ENCODE measurements around the gene ADAMTS18.

The ADAMTS18 gene

DNA sequence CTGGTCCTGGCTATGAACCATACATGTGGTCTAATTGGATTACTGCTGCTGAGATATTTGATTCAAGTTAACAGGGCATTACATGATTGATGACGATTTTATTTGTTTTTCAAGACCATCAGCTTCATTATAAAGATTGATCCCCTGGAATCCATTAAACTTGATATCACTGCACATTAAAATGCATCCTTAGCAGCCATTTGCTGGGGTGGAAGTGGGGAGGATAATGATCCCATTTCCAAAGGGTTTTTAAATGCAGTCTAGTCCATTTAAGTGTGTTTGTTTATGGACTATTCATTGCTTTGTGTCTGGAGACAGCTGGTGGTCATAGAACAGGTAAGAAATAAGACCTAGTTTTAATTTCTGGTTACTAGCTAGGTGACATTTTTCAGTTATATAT is 40.9 kb downstream of the ADAMTS18 start:
- no peak for DNase-seq (ENCODE audit: low spot score)

DNA sequence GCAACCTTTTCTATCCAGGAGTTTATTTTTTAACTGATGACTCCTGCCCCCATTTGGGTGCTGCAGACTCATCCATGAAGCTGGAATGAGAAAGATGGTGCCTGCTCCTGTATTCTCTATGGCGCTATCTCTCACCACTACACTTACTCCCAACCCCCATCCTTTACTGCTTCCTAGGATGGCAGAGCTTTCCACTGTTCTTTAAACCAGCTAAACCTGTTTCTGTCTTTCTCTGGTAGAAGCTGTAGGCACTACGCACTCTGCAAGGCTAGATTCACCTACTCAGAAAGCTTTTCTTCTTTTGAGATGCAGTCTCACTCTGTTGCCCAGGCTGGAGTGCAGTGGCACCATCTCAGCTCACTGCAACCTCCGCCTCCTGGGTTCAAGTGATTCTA is 47.0 kb downstream of the ADAMTS18 start:
- no peak for DNase-seq (ENCODE audit: low spot score)

DNA sequence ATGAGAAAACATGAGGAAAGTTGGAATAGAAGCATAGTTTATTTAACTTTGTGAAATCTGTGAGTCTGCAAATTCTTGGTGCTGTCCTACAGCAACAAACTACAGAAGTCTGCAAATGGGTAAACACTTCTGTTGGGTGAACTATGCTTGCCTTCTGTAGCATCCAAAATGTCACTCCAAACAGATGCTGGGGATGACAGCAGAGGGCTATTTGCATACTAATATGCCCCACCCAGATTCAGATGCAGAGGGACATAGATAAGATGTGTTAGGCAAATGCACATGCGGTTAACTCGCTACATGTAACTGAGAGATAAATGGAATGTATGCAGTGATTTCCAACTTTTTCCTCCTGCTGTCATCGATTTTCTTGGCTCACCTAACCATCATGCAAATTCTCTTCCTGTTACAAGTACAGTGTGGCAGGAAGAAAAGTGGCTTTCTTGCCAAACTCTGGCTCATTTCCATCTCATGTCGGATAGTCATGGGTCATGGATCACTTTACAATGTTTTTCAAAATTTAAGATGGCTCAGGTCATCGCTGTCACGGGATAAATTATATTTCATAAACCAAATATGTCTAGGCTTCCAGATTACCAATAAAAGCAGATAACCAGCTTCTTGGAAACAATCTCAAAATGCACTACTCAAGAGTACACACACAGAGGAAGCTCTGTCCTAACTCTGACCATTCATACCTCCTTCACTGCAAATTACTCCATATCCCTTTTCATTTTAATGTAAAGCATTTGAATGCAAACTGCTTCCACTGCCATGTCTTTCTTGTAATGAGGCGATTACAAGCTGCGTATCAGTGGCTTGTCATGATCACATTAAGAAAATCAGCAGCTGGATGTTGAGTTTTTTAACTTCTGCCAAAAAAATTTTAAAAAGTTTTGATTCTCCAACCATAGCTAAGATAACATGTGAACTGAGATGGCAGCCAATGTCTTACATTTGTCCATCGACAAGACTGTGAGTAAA is 47.7 kb downstream of the ADAMTS18 start:
- no peak for DNase-seq (ENCODE audit: low spot score)

DNA sequence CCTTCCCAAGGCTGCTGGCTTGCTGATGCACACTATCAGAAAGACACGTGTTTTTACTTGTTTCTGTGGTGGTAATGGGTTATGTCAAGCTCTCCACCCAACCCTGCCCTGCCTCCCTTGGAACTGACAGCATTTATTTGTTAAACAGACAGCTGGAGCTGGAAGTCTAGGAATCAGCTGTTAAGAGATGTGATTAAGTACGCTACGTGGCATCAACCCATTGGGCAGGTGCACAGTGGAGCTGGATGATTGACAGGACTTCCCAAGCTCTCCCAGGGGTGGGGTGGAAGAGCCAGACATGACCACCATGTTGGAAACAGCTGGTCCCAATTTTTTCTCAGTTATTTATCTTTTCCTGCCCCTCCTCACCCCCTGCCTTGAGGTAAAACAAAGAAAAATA is 49.4 kb downstream of the ADAMTS18 start:
- no peak for DNase-seq (ENCODE audit: low spot score)

DNA sequence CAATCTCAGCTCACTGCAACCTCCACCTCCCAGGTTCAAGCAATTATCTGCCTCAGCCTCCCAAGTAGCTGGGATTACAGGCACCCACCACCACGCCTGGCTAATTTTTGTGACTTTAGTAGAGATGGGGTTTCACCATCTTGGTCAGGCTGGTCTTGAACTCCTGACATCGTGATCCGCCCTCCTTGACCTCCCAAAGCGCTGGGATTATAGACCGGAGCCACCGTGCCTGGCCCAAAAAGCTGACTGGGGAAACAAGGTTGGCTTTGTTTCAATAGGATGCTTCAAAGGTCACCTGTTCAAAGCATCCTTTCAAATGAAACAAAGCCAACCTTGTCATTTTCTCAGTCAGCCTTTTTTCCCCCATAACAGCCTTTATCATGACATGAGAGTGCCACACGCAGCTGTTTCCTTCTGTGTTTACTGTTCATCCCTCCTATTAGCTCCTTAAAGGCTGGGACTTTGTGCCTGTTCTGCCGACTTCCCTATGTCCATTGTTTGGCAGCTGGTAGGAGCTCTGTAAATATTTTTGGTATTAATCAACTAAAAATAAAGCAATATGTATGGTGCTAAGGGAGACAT is 51.1 kb downstream of the ADAMTS18 start:
- DNase-seq (ENCODE audit: low spot score) = no peak

DNA sequence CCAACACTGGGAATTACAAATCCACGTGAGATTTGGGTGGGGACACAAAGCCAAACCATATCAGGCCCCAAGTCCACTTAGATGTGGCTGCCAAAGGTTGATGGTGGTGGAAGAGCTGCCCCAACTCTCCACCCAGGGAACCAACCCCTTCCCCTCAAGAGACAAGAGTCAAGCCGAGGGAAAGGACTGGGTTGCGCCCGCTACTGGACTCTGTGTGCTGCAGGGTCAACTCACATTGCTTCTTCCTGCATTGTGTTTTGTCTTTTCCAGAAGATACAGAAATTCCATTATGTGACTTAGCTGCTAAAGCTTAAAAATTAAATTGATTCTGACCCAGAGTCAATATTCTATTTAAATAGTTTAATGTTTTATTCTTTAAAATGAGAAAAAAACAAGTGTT is 58.5 kb downstream of the ADAMTS18 start:
- no peak for DNase-seq (ENCODE audit: low spot score)

DNA sequence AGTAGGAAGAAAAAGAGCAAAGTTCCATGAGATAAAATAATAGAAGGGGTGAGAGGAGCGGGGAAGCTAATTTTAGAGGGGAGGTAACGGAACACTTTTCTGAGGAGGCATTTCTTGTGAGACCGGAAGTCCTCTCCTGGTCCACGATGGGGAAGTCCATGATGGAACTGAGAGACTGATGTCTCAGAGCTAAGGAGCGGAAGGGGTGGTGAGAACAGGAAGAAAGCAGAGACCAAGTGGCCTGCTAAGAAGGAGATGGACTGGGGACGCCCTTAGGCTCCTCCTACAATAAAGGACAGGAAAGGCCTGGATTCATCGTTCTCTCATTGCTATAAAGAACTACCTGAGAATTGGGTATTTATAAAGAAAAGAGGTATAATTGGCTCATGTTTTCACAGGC is 59.4 kb downstream of the ADAMTS18 start:
- no peak for DNase-seq (ENCODE audit: low spot score)

DNA sequence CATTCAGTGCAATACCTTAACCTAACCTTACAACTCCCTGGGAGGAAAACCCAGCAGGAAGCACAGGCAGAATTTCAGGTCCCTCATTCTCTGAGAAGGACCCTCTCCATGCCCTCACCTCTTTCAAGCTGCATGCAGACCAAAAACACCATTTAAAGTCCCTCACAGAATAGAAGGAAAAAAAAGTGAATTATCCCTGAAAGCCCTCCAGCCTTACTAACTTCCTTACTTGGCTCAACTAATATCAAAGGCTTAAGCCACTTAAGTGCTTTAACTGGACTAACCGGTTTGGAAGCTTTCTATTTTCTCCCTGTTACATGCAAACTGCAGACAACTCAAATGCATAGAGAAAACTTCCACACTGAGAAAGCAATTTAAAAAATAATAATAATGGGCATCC is 60.5 kb downstream of the ADAMTS18 start:
- no peak for DNase-seq (ENCODE audit: low spot score)

DNA sequence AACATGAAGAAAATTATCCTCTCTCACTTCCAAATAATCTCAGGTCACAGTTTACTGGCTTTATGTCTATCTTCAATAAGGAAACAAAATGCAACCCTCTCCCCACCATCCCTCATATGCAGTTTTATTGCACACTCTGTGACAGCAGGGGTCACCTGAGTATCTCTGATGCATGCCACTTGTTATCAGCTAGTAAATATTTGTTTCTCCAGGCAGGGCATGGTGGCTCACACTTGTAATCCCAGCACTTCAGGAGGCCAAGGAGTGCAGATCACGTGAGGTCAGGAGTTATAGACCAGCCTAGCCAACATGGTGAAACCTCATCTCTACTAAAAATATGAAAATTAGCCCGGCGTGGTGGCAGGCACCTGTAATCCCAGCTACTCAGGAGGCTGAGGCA is 61.1 kb downstream of the ADAMTS18 start:
- no peak for DNase-seq (ENCODE audit: low spot score)

DNA sequence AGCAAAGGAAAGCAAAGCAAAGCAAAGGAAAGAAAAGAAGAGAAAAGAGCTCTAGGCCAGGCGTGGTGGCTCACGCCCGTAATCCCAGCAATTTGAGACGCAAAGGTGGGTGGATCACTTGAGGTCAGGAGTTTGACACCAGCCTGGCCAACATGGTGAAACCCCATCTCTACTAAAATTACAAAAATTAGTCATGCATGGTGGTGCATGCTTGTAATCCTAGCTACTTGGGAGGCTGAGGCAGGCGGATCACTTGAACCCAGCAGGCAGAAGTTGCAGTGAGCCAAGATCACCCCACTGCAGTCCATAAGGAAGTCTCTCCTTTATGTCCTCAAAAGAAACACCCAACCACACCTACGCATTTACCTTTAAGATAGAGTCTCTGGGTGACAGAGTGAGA is 70.1 kb downstream of the ADAMTS18 start:
- DNase-seq (ENCODE audit: low spot score) = no peak

DNA sequence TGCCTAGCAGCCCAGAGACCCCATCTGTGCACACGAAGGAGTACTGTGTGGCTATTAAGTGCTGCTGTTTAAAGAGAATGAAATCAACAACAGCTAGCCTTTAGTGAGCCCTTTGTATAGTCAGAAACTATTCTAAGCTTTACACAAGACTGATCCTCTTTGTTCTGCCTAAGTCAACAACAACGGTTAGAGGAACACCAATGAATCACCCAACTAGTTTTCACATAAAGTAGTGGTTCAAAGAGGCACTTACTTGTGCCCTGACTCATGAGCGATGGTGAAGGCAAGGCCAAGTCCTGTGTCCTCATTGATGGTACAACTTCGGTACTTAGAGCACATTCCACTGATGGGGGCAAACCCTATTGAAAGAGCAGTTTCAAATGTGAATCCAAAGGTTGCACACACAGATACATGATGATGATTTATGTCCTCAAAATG is 75.8 kb downstream of the ADAMTS18 start:
- DNase-seq (ENCODE audit: low spot score) = no peak

DNA sequence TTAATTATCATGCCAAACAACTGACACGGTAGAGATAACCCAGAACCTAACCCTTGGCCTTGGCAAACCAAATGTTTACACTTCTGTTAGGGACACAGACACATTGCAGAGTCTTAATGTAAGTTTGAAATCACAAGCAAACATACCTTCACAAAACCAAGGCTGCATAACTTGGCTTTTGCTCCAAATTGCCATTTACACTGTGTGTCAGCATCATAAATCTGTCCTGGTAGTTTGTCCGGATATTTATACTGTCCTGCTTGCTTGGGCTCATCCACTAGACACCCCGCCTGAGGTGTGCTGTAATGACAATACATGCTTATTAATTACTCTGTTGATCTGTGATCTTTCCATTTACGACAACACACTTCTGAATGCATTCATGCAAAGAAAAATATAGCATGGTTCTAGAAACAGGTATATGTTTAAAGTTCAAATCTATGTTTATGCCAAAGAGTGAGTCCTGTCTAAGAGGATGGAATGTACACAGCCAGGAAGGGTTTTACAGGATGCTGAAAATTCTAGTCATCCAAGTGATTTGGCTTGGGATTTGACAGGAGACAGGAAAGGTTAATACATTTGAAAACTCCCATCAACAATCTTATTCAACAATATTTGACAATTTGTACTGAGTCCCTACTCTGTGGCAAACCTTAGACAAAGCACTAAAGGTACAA is 81.1 kb downstream of the ADAMTS18 start:
- DNase-seq (ENCODE audit: low spot score) = no peak

DNA sequence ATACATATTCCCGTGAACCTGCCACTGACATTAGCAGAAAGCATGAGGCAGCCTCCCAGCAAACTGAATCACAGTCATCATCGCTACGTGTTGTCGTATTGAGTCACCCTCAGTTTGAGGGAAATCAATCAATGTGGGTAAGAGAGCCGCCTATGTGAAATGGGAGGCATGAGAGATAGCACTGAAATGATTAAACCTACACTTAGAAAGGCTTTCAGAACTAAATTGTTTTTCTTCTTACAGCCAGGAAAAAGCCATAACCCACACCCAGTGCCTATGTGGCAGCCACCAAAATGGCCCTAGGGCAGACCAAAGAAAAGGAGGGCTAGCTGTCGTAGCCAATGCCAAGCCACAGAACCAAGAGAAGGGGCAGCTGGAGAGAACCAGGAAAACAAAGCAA is 90.5 kb downstream of the ADAMTS18 start:
- no peak for DNase-seq (ENCODE audit: low spot score)

DNA sequence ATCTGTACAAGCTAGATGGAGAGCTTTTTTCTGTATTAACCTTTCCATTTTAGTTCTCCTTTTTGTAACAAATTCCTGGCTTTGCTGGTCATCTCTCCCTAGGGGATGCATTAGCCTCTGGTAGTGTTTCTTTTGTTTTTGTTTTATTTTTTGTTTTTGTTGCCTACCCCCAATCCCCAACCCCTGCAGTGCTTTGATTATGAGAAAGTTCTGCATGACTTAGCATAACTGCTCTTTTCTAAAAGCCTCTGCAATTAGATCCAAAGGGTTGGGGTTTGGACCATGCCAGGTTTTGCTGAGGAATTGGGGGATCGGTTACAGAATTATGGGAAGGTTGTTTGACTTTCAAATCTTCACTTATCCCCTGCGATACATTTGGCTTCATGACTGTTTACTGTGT is 98.2 kb downstream of the ADAMTS18 start:
- DNase-seq (ENCODE audit: low spot score) = no peak

DNA sequence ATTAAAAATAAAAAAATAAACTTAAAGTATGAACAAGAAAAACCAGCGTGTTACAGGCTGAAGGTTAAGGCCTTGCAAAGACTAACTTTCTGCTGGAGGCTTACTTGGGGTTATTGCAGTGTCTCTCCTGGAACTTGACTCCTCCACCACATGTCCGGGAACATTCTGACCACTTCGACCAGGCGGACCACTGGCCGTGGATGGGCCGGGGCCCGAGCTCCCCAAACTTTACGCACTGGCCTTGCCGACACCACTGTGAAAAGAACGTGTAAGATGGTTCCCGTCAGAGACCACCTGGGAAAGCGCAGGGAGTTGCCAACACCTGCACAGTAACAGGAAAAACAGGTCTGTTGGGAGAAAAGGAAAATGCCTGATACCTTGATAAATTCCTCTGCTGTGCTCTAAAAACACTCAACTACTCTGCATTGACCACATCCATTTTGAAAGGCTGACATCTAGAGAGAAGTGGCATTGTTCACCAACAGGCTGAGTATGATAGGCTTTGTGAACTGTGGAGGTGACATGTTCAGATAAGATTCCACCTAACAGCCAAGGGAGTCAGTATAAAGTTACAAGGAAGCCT is 99.1 kb downstream of the ADAMTS18 start:
- DNase-seq (ENCODE audit: low spot score) = no peak

DNA sequence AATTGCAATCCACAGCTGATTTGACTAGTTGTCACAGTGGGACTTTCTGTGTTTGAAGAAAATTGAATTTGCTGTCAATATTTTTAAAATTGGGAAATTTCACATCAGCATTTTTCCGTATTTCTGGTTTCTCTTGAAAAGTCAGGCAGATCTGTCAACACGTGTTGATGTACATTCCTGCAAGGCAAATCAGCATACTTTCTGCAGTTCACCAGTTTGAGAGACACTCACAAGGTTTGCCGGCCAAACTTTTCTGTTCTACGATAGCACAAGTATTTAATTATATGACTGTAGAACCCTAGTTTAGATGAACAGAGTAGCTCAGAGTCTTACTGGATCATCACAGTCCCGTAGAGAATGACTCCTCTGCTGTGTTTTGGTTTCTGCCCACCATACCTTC is 102.0 kb downstream of the ADAMTS18 start:
- DNase-seq (ENCODE audit: low spot score) = no peak

DNA sequence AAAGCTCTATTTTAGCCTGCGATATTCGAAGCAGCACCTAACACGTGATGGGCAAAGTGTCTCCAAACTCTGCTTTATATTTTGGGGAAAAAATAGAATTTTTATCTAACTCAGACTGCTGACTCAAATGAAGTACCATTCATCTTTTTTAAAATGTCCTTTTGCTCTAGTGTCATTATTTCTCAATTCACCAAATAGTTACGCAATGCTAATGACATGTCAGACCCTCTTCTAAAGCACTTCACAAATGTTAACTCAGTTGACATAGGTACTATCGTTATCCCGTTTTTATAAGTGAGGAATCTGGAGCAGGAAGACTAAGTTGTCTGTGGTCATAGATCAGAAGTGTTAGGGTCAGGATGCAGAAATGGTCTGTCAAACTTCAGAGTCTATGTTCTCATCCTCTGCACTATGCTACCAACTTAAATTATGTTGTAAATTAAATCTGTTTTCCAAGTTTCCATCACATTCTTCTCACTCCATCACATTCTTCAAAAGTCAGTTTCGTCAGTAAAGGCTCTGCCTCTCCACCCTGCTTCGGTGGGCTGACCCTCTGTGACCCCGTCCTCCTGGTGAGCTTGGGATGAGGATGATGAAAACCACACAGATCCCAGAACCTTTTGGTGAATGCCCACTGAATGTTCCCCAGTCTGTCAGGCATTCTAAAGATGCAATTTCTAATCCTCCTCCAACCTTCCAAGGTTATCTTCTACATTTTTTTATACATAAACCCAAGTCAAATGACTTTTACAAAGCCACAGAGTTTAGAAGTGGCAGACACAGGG is 102.8 kb downstream of the ADAMTS18 start:
- DNase-seq (ENCODE audit: low spot score) = no peak

DNA sequence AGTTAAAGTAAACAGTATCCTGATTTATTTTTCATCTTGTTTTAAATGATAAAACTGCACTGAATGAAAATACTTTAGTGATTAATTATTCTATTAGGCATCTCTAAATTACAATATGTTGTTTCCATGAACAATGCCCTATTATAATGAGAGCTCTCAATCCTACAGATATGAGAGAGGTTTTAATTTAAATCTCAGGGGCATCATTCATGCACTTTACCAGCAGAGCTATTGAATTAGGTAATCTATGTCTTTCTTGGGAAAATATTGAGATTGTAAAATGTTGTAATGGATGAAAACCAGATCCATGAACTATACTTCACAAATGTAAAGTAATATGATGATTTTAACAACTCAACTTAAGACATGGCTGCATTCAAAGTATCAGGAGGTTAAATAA is 103.8 kb downstream of the ADAMTS18 start:
- no peak for DNase-seq (ENCODE audit: low spot score)

DNA sequence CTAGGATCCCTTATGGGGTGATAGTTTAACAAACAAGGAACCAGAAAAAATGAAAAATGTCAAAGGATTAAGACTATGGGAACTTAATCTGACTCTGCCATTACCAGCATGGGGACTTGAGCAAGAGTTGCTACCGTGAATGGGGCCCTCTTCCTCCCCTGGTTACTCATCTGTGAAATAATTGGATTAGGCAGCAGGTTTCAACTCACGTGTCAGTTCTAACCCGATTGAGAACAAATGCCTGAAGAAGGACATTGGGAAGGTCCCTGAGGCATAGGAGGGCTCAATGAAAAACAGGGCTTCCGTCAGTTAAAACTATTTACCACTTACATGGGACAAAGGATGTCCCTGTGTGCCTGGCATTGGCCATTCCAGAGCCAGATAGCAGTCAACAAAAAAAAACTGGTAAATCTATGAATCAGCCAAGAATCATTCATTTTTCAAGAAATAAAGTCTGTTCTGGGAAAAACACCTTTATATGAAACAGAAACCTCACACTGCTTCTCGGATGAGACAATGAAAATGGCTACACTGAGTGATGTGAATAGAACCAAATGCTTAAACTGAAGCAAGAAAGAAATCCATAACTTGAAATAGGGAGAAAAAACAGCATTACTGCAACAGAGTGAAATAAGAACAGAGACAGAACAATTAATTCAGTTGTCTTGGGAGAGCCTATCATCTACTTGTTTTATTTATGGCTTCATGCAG is 104.3 kb downstream of the ADAMTS18 start:
- DNase-seq (ENCODE audit: low spot score) = no peak

DNA sequence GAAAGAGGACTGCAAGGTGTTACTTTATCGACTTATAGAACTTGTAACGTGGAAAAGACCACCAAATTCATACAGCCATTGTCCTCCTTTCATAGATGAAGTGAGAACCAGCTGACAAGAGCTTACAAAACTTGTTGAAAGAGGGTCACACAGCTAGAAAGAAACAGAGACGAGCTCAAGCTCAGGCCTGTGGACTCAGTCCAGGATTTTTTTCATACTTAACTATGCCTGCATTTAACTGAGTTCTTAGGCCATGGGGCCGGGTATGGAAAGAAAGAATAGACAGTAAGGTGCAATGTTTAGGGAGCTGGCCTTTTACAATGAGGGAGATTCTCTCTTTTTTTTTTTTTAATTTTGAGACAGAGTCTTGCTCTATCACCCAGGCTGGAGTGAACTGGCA is 106.1 kb downstream of the ADAMTS18 start:
- no peak for DNase-seq (ENCODE audit: low spot score)

DNA sequence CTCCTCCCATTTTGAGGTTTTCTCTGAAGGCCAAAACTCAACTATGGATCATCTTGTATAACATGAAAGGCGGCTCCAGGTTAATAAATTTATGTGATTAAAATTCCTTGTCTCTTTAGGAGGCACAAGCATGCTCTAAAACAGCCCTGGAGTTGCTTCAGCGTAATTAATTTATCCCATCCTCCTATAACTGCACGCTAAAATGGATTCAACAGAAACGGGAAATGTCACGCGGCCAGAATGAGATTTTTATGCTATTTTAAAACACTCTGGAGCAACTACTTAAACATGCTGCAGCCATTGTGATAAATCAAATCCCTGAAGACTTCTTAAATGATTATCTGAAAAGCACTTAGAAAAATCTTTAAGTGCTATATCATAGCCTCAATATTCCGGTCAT is 106.6 kb downstream of the ADAMTS18 start:
- no peak for DNase-seq (ENCODE audit: low spot score)
